BLaER1 treated with 17β-estradiol and CSF1 and Interleukin-3, amounts not matched to agents 10 nM and 100 nM (cell line): ENCODE results near the gene TRAF7.
"Not testable (repeated sequence)": the region's sequence is repeated elsewhere in the genome, so short reads cannot be mapped to it uniquely, and the experiment has no call there.

ENCODE experiments used
- H3K27ac ChIP-seq, 11 experiments: shearing (Covaris generic); formaldehyde crosslinking; 2 replicates each; pipeline ENCODE4 v1.8.1; 2022
- H3K27me3 ChIP-seq, 11 experiments: shearing (Covaris generic); formaldehyde crosslinking; 2 replicates each; pipeline ENCODE4 v1.8.1; 2022
- H3K36me3 ChIP-seq, 11 experiments: shearing (Covaris generic); formaldehyde crosslinking; 2 replicates each; pipeline ENCODE4 v1.8.1; 2022
- H3K4me1 ChIP-seq, 10 experiments: shearing (Covaris generic); formaldehyde crosslinking; 2 replicates each; pipeline ENCODE4 v1.8.1; 2022
- H3K4me2 ChIP-seq, 11 experiments: shearing (Covaris generic); formaldehyde crosslinking; 2 replicates each; pipeline ENCODE4 v1.8.1; 2022
- H3K4me3 ChIP-seq, 10 experiments: shearing (Covaris generic); formaldehyde crosslinking; 2 replicates each; pipeline ENCODE4 v1.8.1; 2022
- H3K9ac ChIP-seq, 11 experiments: shearing (Covaris generic); formaldehyde crosslinking; 2 replicates each; pipeline ENCODE4 v1.8.1; 2022
- H3K9me3 ChIP-seq, 11 experiments: shearing (Covaris generic); formaldehyde crosslinking; replicated peaks in 1 of 11; 2 replicates each; pipeline ENCODE4 v1.8.1; 2022
- H4K20me1 ChIP-seq, 11 experiments: shearing (Covaris generic); formaldehyde crosslinking; 2 replicates each; pipeline ENCODE4 v1.8.1; 2022

Gene TRAF7

DNA sequence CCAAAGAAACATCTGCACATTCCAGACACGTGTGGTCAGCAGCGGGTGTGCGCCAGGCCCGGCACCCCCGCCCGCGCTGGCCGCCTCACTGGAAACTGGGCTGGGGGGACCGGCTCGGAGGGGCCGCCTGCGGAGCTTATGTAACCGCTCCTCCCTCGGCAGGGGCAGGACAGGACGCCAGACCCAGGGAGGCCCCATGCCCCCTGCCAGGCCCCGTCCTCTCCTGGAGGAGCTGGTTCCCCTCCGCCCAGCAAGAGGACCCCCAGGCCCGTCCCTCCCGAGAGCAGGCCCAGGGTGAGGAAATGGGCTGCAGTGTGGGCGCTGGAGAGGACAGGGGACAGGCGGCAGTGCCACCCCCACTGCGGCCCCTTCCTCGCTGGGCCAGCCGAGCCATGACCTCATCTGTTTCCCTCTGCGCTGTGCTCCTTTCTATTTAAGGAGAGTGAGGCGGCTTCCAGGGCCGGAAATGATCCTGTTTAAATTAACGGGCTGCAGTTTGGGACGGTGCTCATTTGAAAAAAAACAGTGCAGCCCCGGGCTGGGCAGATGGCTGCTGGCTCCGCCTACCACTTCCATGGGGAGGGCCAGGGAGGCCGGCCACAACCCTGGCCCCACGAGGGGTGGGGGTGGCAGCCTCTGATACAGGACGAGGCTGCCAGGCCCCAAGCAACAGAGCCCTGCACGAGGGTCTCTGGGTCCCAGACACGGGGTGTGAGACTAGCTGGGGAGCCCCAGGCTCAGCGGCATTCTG, 30.7 kb upstream of the TRAF7 start:
- peak overlapping the region; percentile 47 to 79 (median 74); a peak in 21 of 22 replicates for H3K9ac ChIP-seq

GRCh38 chr16:2125609-2126008, 30.0 kb upstream of the TRAF7 start:
- H3K4me2 ChIP-seq, result peak overlapping the region; percentile 82 to 94 (median 90)
- not testable (repeated sequence) for H3K9me3 ChIP-seq, H3K27me3 ChIP-seq, H3K36me3 ChIP-seq
- H4K20me1 ChIP-seq, result peaks cover 64 to 90% (median 77%) of the 10 kb centered on the region in 11 experiments; a peak in 20 of 22 replicates
- H3K9ac ChIP-seq, result peak overlapping the region; percentile 47 to 79 (median 74); a peak in 19 of 22 replicates
- H3K4me1 ChIP-seq, result peaks cover 57 to 78% (median 67%) of the 10 kb centered on the region in 10 experiments
- H3K4me3 ChIP-seq, result peak overlapping the region in 8 of 10 experiments; percentile 25 to 51 (median 40); a peak in 7 of 20 replicates
- peak overlapping the region in 10 of 11 experiments; percentile 42 to 77 (median 74); a peak in 20 of 22 replicates for H3K27ac ChIP-seq

More for the DNA sequence above, 30.7 kb upstream of the TRAF7 start:
- Histone ChIP-seq H3K4me2 (peak overlapping the region; percentile 82 to 94 (median 90)), H3K27ac (peak overlapping the region in 10 of 11 experiments; percentile 42 to 77 (median 74); a peak in 20 of 22 replicates), H3K4me1 (peaks cover 51 to 71% (median 60%) of the 10 kb centered on the region in 10 experiments), H4K20me1 (peaks cover 61 to 90% (median 77%) of the 10 kb centered on the region in 11 experiments; a peak in 20 of 22 replicates), H3K4me3 (peak overlapping the region; percentile 25 to 59 (median 42); a peak in 15 of 20 replicates)
- not testable (repeated sequence) for H3K9me3 ChIP-seq, H3K27me3 ChIP-seq, H3K36me3 ChIP-seq

- H3K4me3 ChIP-seq, H3K36me3 ChIP-seq, H3K9me3 ChIP-seq, H3K27me3 ChIP-seq: not testable (repeated sequence)
- Histone ChIP-seq H3K4me1 (peaks cover 57 to 81% (median 69%) of the 10 kb centered on the region in 10 experiments), H4K20me1 (peaks cover 57 to 90% (median 73%) of the 10 kb centered on the region in 11 experiments; a peak in 20 of 22 replicates), H3K4me2 (peak overlapping the region; percentile 82 to 94 (median 90)), H3K9ac (peak overlapping the region in 7 of 11 experiments; percentile 11 to 75 (median 39); a peak in 9 of 22 replicates), H3K27ac (peak overlapping the region in 5 of 11 experiments; percentile 14 to 77 (median 53); a peak in 4 of 22 replicates)
These were observed 29.3 kb upstream of the TRAF7 start for GRCh38 chr16:2126161-2126743.

- not testable (repeated sequence) for H3K9me3 ChIP-seq, H3K36me3 ChIP-seq, H3K27me3 ChIP-seq, H3K4me3 ChIP-seq
- Histone ChIP-seq H3K4me2 (peak overlapping the region; percentile 82 to 94 (median 90); a peak in 18 of 22 replicates), H4K20me1 (peaks cover 50 to 90% (median 65%) of the 10 kb centered on the region in 11 experiments; a peak in 20 of 22 replicates), H3K9ac (peak overlapping the region in 6 of 11 experiments; percentile 22 to 61 (median 38); a peak in 5 of 22 replicates), H3K27ac (peak overlapping the region in 6 of 11 experiments; percentile 4 to 53 (median 24); a peak in 4 of 22 replicates), H3K4me1 (peaks cover 57 to 75% (median 66%) of the 10 kb centered on the region in 10 experiments)
These were observed 28.5 kb upstream of the TRAF7 start for GRCh38 chr16:2126928-2127556.

GRCh38 chr16:2127630-2128280, 27.8 kb upstream of the TRAF7 start:
- not testable (repeated sequence) for H3K27me3 ChIP-seq, H3K27ac ChIP-seq, H3K4me3 ChIP-seq, H3K36me3 ChIP-seq, H3K9ac ChIP-seq, H3K9me3 ChIP-seq
- Histone ChIP-seq H3K4me2 (peak overlapping the region in 9 of 11 experiments; percentile 32 to 93 (median 88); a peak in 7 of 22 replicates), H4K20me1 (peaks cover 42 to 83% (median 58%) of the 10 kb centered on the region in 11 experiments; a peak in 19 of 22 replicates), H3K4me1 (peaks cover 57 to 70% (median 65%) of the 10 kb centered on the region in 10 experiments)

DNA sequence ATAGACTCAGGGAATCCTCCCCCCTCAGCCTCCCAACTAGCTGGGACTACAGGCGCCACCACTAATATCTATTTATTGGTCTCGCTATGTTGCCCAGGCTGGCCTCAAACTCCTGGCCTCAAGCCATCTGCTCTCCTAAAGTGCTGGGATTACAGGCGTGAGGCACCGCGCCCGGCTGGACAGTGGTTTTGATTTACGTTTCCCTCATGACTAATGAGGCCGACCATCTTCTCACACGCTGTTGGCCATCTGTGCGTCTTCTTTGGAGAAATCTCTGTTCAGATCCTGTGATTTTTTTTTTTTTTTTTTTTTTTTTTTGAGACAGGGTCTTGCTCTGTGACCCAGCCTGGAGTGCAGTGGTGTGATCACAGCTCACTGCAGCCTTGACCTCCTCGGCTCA, 26.3 kb upstream of the TRAF7 start:
- not testable (repeated sequence) for H3K27me3 ChIP-seq, H3K4me3 ChIP-seq, H3K36me3 ChIP-seq, H3K9me3 ChIP-seq
- Histone ChIP-seq H3K4me2 (peak overlapping the region in 10 of 11 experiments; percentile 64 to 79 (median 71); a peak in 20 of 22 replicates), H3K27ac (peak overlapping the region in 7 of 11 experiments; percentile 54 to 81 (median 68); a peak in 9 of 22 replicates), H3K9ac (peak overlapping the region in 3 of 11 experiments; percentile 64 to 73 (median 65); a peak in 7 of 22 replicates), H3K4me1 (peaks cover 57 to 65% (median 63%) of the 10 kb centered on the region in 10 experiments), H4K20me1 (peaks cover 33 to 76% (median 50%) of the 10 kb centered on the region in 11 experiments; a peak in 19 of 22 replicates)

DNA sequence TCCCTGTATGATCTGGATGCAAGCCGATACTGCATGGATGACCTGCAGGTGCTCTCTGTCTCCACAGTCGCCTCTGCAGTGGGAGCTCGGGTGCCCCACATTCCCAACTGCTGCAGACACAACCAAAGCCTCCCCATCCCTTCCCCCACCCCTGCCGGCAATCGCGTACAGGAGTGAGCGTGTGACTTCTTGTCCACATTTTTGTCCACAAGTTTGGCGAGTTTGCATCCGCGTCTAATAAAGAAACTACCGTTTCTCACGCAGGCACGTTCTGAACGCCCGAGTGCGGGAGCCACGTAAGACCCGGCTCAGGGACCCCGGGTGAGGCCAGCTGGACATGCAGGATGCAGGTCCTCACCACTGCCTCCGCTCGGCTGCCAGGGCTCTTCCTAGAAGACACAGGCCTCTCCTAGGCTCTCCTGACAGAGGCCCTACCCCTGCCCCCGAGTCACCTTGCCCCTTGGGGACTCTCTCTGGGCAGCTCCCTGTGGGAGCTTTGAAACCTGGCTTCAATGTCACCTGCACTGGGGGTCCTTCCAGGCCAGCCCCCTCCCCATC, 25.6 kb upstream of the TRAF7 start:
- H3K9me3 ChIP-seq, H3K36me3 ChIP-seq, H3K27me3 ChIP-seq, H3K4me3 ChIP-seq: not testable (repeated sequence)
- Histone ChIP-seq H4K20me1 (peaks cover 26 to 69% (median 44%) of the 10 kb centered on the region in 11 experiments; a peak in 18 of 22 replicates), H3K4me1 (peaks cover 50 to 58% (median 56%) of the 10 kb centered on the region in 10 experiments), H3K4me2 (peak overlapping the region in 9 of 11 experiments; percentile 18 to 79 (median 34); a peak in 8 of 22 replicates), H3K9ac (peak overlapping the region in 5 of 11 experiments; percentile 17 to 37 (median 33); a peak in 2 of 22 replicates), H3K27ac (peak overlapping the region in 4 of 11 experiments; percentile 10 to 54 (median 31); a peak in 6 of 22 replicates)

- not testable (repeated sequence) for H3K36me3 ChIP-seq, H3K9me3 ChIP-seq, H3K27ac ChIP-seq, H3K27me3 ChIP-seq, H3K4me3 ChIP-seq
- Histone ChIP-seq H3K4me2 (peak overlapping the region; percentile 27 to 67 (median 55); a peak in 18 of 22 replicates), H4K20me1 (peaks cover 0 to 37% (median 14%) of the 10 kb centered on the region in 11 experiments; a peak in 12 of 22 replicates), H3K9ac (peak overlapping the region in 2 of 11 experiments; percentile 29 to 42; a peak in 2 of 22 replicates), H3K4me1 (peaks cover 24 to 34% (median 30%) of the 10 kb centered on the region in 10 experiments)
These were observed 21.8 kb upstream of the TRAF7 start for GRCh38 chr16:2133797-2134196.

DNA sequence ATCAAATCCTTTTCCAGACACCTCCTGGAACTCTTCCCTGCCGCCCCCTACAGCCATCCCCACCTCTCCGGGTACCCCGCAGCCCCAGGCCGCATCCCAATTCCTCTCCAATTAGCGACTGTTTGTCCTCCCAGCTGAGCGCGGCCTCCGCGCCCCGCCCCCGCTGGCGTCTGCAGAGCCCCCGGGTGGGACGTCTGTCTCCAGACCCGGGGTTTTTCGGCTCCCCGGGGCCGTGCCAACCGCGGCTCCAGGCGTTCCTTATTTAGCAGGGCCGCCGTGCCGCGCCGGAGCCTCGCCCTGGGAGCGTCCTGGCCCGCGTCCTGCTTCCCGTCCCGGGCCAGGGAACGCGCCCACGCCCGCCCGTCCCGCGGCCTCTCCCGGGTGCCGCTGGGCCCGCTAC, 20.5 kb upstream of the TRAF7 start:
- Histone ChIP-seq H4K20me1 (peaks cover 0 to 28% (median 11%) of the 10 kb centered on the region in 11 experiments; a peak in 12 of 22 replicates), H3K9ac (peak overlapping the region; percentile 76 to 87 (median 83)), H3K4me1 (peaks cover 13 to 23% (median 18%) of the 10 kb centered on the region in 10 experiments; a peak in 19 of 20 replicates), H3K4me3 (peak overlapping the region; percentile 55 to 75 (median 68)), H3K27ac (peak overlapping the region in 10 of 11 experiments; percentile 53 to 81 (median 78); a peak in 20 of 22 replicates), H3K4me2 (peak overlapping the region; percentile 27 to 68 (median 58); a peak in 17 of 22 replicates)
- not testable (repeated sequence) for H3K36me3 ChIP-seq, H3K27me3 ChIP-seq, H3K9me3 ChIP-seq

- peak within 1 kb of the TSS; percentile 76 to 87 (median 83) for H3K9ac ChIP-seq
- H4K20me1 ChIP-seq, result peaks cover 0 to 19% (median 4%) of the 10 kb centered on the region in 11 experiments; a peak in 9 of 22 replicates
- H3K27ac ChIP-seq, result peak within 1 kb of the TSS in 10 of 11 experiments; percentile 53 to 81 (median 78); a peak in 21 of 22 replicates
- H3K4me3 ChIP-seq, result peak within 1 kb of the TSS; percentile 55 to 75 (median 68)
- peak within 1 kb of the TSS; percentile 55 to 80 (median 68) for H3K4me2 ChIP-seq
- H3K4me1 ChIP-seq, result peaks cover 9 to 18% (median 13%) of the 10 kb centered on the region in 10 experiments; a peak in 19 of 20 replicates
- not testable (repeated sequence) for H3K27me3 ChIP-seq, H3K9me3 ChIP-seq, H3K36me3 ChIP-seq
These were observed 19.7 kb upstream of the TRAF7 start, which contains the start of gene PKD1 for GRCh38 chr16:2135770-2136490. PKD1 (minus strand) TSS chr16:2135898; CDS start chr16:2135689, 209 bp downstream.
